NCI-H187 (cell line): Measurements from ENCODE around the gene ANKS6.

Experiments used
- DNase-seq, 2 experiments: peaks; one replicate each; lab custom pipeline; 2025; lab: John Stamatoyannopoulos, UW

Gene ANKS6

DNA sequence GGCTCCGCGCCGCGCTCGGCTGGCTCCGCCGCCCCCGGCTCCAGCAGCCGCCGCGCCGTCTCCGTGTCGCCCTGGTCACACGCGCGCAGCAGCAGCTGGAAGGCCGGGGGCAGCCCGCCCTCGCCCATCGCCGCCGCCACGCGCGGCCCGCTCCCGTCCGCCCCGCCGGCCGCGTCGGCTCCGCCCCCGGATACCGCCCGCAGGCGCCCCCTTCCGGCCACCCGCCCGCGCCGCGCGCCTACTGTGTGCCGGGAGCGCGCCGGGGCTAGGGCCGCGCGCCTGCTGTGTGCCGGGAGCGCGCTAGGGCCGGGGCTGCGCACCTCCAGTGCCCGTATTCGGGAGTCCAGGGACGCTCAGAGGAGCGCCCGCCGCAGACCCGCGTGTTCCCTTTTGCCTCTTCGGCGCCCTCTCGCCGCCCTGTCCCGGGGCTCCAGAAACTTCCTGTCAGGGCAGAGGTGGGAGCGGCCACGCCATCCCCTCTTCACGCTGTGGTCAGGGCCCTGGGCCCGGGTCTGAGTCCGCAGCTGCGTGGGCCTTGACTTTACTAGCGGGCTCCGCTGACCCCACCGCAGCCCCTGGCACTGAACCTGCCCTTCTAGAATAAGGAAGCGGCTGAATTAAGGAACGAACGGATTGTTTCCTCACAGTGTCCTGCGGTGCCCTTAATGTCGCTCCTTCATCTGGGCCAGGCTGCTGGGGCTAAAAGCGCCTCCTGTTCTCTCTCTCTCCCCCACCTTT is at the start of gene ANKS6:
Gene ANKS6, minus strand, starts transcription at position 192 of the 738 bp plus-strand sequence. Its CDS starts 64 bp downstream, at position 128.
- DNase-seq: no peak

DNA sequence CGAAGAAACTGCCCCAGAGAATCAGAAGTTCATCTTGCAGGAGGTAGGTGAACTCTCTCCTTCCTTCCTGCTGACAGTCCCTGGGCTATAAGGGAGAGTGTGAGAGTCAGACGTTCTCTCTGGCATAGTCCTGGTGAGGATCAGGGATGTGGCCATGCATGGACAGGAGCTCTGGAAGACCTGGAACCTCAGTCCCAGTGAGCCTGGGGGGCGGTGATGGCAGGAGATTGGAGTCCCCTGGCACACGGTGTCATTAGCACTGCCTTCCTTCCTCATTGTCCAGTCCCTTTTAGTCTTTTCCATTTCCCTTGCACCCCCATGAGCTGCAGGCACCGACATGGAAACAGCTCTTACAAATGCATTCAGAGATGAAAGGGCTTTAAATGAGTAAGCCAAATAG is 49.7 kb upstream of the ANKS6 start:
- DNase-seq: no peak

DNA sequence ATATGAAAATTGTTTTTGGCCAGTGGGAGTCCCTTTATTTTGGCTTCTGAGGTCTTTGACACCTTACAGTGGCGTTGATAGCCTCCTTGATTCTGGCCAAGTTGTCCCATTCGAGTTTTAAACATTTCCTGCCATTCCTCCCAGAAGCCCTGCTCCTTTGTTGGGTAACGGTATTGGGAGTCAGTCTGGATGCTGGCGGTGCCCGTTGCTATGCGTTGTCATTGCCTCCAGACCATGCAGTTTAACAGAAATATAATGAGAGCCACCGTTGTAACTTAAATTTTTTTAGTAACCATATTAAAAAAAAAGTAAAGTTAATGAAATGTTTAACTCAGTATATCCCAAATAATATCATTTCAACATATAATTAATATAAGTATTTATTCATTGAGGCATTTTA is 46.2 kb upstream of the ANKS6 start:
- no peak for DNase-seq

DNA sequence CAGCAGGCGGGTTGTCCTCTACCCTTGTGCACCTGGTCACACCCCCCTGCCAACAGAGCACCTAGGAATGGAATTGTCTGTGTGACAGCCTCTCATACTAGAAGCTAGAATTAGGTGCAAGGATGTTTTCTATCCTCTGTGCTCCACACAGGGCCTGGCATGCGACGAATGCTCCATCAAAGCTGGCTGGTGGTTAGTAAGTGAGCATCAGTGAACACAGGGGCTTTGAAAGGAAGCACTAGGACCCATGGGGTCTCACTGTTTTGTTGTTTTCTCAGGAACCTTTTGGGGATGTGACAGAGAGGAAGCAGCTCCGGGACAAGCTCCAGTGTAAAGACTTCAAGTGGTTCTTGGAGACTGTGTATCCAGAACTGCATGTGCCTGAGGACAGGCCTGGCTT is 43.4 kb upstream of the ANKS6 start:
- DNase-seq: no peak

DNA sequence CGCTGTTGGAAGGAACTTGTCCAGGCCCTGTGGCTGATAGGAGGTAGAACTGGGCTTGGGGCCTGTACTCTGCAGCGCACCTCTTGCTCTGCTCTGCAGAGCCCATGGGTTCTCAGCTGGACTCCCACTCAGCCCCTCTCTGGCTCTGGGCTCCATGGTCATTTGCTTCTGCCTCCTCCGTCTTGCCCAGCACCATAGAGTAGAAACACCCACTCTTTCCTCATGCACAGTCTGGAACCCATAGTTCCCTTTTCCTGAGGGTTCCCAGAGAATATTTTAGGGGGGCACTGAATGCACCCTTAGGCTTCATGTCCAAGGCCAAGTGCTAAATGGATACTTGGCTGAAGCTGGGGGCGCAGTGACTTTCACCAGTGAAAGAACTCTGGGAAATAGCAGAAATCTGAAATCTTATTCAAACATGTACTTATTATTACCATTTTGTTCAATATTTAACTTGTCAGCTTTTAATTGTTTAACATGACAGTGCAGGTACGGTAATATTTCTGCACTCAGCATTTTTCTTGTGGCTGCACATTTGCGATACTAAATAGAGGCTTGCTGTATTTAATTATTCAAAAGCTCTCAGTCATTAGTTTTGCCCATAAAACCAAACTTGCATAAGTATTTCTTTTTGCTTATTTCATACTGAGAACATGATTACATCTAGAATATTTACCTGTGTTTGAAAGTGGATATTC is 42.7 kb upstream of the ANKS6 start:
- DNase-seq: no peak

DNA sequence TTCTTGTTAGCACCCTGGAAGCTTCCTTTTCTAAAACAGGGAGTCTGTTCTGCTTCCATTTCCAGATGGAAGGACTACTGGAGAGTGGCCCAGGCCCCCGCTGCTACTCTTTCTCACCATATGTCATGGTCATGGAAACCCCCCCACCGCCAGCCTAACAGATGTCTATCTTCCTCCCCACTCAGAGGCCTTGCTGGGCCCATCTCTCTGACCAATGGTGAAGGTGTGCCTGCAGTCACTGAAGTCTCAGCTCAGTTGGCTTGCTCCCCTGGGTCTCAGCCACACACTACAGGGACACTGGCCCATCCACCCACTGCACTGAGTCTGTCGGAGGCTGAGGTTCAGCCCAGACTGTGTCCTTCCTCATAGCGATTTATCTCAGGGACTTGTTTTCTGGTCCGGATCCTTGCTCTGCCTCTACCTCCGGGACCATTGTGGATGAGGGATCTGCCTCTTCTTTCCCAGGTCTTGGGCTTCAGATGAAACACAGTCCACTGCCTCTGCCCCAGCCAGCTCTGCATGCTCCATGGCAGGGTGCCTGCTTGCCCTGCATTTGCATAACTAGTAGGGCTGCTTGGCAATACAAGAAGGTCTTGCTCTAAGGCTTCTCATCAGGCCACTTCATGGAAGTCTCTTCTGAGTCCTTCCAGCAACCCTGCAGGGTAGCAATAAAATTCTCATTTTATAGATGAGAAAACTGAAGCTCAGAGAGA is 42.0 kb upstream of the ANKS6 start:
- DNase-seq: no peak

DNA sequence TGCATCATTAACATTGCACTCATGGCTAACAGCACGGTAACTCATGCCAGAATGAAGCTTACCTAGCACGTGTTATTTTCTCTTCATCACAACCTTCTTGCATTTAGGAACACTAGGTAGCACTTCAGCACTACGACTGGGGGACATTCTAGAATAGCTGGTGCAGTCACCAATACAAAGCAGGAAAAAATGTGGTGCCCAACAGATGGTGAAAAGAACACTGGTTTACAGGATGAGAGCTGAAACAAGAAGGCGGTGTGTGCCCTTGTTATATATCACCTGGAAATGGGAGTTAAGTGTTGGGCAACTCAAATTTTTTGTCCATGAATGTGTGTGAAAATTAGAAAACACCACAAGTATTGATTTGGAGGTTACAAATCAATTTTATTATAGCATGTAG is 41.2 kb upstream of the ANKS6 start:
- DNase-seq: no peak

DNA sequence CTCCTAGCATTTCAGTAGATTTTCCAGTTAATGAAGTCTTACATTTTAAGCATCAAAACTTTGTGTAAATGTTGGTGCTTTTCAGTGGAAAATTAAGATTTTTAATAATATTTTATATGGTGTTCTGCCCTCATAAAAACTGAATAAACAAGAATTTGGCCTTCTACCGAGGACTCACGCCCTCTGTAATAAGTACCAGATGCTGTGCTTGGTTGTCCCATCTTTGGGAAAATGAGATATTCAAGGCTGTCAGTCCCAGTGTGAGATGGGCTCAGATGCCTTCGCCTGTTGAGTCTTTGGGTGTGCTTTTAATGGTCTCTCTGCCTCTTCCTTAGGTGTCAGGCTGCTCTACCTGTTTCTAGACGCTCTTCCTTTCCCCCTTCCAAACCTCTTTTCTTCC is 39.9 kb upstream of the ANKS6 start:
- DNase-seq: no peak

DNA sequence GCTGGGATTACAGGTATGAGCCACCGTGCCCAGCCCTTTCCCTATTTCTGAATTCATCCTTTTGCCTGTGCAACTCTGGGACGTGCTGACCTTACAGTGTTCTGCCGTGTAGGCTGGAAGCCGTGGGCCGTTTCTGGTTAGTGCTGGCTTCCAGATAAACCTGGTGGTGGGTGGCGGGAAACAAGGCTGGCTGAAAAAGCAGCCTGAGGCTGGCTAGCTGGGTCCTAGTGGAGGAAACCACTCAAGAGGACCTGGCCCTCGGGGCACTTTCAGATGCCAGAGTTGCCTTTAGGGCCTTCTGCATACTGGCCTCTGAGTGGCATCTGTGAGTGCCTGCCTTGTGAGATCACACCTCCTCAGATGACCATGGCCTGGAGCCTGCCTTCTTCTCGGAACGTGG is 38.0 kb upstream of the ANKS6 start:
- DNase-seq: no peak

DNA sequence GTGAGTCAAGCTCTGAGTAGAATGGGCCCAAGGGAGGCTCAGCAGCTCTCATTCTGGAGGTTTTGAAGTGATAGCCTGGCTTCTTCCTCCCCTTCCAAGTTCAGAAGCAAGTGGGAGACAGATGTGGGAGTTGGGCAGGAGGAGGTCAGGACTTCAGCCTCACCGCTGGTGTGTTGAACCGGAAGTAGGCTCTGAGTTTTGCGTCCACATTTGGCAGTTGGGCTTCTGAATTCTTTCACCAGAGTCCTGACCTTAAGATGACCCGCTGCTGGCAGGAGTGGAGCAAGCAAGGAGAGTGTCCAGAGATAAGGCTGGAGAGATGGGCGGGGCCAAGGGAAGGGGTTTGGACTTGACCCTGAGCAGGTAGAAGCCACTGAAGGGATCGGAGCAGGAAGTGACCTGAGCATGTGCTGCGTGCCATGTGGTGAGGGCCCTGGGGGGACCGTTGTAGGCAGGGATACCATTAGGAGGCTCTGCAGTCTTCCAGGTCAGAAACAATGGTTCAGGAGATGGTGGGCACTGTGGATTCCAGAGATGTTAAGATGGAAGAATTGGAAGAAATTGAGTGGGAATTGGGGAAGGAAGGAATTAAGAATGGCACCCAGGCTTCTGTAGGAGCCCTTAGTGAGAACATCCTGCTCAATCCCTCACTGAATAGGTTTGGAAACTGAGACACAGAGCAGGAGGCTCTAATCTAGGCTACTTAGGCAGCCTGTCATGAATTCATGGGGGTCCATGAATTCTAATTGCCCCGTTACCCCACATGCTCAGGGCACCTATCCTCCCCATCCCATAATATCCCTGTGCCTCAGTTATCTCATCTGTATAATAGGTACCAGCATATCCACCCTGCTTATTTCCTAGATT is 37.0 kb upstream of the ANKS6 start:
- no peak for DNase-seq

DNA sequence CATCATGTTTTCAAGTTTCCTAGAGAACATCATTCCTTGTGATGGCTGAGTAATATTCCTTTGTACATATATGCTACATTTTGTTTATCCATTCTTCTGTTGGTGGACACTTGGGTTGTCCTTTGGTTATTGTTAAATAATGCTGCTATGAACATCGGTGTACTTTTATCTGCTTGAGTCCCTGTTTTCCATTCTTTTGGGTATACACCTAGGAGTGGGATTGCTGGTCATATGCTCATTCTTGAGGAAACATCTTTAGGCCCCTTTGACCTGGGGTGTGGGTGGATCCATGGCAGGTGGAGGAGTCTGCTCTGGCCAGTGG is 36.4 kb upstream of the ANKS6 start:
- no peak for DNase-seq

DNA sequence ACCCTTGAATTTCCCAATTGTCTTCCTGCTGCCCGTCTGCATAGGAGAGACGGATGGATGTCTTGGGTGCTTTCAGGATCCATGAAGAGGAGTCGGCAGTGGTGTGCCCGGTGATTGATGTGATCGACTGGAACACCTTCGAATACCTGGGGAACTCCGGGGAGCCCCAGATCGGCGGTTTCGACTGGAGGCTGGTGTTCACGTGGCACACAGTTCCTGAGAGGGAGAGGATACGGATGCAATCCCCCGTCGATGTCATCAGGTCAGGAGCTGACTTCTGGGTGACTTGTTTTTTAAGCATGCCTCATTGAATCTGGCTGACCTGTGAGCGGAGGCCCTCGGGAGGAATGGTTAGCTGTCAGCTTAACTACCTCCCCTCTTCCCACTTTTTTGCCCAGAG is 35.3 kb upstream of the ANKS6 start:
- no peak for DNase-seq

DNA sequence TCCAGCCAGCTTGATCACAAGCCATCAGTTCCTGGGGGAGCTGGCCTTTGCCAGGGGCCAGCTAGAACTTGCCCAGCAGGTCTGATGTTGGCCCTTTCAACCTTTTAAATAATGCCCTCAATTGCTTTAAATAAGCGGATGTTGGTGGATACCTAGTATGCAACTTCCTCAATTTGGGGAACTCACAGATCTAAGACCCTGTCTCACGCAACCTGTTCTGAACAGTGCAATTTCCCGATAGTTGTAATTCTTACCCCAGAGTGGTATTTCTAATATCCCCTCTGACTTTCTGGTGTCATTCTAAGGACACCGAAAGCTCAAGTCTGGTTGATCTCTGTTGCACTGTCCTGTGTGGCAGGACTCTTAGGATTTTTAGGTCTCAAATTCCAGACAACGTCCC is 34.2 kb upstream of the ANKS6 start:
- no peak for DNase-seq

DNA sequence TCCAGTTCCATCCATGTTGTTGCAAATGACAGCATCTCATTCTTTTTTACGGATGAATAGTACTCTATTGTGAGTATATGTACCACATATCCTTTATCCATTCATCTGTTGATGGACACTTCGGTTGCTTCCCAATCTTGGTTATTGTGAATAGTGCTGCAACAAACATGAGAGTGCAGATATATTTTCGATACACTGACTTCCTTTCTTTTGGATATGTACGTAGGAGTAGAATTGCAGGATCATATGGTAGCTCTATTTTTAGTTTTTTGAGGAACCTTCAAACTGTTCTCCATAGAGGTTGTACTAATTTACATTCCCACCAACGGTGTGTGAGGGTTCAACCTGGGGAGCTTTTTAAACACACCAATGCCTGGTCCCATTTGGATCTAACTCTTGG is 33.4 kb upstream of the ANKS6 start:
- DNase-seq: no peak

DNA sequence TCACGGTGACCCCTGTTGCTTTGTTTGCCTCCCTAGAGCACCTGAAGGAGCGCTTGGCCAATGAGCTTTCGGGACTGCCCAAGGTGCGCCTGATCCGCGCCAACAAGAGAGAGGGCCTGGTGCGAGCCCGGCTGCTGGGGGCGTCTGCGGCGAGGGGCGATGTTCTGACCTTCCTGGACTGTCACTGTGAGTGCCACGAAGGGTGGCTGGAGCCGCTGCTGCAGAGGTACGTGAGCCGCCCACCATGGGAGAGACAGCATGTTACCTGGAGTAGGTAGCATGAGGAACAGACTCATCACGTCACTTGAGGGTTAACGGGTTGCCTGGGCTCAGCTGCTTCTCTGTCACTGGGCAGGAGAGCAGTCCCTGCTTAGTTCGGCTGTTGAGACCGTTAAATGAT is 30.4 kb upstream of the ANKS6 start:
- DNase-seq: no peak

DNA sequence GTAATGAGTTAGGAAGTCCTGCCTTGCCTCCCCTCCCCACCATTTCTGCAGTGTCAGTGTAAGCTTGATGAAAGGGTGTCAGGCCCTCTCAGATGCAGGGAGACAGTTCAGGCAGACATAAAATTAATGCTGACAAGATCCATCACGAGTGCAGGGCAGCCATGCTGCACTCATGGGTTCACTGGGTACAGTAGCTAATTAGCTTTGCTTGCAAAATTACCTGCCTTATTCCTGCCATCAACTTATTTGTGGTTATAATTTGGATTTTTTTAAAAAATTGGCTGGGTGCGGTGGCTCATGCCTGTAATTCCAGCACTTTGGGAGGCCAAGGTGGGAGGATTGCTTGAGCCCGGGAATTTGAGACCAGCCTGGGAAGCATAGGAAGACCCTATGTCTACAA is 29.1 kb upstream of the ANKS6 start:
- no peak for DNase-seq

DNA sequence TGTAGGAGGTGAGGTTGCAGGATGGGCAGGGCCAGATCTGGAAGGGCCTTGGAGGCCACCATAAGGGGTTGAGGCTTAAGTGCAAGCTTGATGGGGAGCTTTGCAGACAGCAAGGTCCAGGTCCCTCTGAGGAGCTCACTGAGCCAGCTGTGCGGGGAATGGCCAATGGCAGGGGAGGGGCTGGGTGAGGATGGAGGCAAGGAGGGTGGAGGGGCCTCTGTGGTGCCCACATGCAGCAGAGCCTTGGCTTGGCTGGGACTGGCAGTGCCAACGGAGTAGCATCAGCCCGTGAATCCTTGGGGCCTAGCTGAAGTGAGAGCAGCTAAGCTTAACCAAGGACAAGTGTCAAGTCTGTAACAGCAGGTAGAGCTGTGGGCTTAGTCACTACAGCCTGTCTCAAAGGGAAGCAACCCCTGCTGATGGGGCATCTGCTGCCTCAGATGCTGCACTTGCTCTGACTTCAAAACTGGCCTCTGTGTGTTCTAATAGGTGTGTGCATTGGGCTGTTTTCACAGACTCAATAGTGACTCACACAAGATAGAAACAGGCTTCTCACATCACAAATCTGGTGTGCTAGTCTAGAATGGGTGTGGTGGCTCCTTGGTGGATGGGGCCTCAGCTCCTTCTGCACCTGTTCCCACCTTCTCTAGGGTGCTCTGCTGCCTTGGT is 27.4 kb upstream of the ANKS6 start:
- DNase-seq: no peak

DNA sequence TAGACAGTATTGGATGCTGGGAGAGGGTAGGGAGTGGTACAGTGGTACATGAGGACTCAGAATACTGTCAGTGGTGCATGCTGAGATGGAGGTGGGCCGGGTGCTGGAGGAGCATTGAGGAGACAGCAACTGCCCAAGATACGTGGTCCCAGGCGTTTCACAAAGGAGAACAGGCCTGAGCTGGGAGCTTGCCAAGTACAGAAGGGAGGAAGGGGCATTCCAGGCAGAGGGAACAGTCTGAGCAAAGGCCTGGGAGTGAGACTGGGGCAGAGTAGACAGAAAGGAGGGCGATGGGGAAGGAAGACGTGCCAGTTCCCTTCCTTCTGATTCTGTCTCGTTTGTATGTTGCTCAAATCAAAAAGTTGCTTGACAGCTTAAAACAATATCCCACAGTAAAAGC is 26.3 kb upstream of the ANKS6 start:
- DNase-seq: no peak

DNA sequence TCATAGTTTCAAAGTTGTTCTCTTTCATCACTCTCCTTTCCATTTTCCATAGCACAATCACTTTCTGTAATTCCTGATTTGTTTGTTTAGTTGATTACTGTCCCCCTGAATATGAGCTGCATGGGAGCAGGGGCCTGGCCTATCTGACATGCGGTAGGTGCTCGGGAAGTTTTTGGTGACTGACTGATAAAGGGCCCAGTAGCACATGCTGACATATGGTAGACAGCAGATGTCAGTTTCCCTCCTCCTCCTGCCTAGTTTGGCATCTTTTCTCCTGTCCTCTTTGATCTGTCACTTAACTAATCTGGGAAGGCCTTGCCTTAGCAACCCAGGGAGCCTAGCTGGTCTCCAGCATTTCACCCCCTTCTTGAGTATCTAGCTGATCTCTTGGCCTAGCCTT is 25.5 kb upstream of the ANKS6 start:
- no peak for DNase-seq

DNA sequence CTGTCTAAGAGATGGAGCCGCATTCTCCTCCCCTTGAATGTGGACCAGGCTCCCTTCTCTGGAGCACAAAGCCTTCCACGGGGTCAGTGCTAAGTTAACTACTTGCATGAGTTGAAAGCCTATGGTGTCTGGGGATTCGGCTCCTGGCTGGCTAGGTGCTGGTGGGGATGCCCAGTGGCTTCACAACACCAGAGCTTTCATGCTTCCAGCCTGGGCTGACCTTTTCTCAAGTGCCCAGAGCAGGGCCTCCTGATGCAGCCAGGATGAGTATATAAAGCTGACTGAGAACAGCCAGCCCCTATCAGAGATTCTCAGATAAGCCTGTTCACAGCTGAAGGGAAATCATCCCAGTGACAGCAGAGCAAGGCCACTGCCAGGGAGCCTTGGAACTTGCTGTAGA is 22.9 kb upstream of the ANKS6 start:
- DNase-seq: no peak

DNA sequence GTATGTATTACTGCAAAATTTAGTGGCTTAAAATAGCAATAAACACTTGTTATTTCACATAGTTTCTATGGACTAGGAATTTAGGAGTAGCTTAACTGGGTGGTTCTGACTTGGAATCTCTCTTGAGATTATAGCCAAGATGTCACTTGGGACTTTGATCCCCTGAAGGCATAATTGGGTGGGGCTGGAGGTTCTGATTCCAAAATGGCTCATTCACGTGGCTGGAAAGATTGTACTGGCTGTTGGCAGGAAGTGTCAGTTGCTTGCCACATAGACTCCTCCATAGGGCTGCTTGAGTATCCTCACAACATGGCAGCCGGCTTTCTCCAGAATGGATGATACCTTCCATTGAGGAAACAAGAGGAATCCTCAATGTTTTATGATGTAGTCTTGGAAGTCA is 22.4 kb upstream of the ANKS6 start:
- no peak for DNase-seq

DNA sequence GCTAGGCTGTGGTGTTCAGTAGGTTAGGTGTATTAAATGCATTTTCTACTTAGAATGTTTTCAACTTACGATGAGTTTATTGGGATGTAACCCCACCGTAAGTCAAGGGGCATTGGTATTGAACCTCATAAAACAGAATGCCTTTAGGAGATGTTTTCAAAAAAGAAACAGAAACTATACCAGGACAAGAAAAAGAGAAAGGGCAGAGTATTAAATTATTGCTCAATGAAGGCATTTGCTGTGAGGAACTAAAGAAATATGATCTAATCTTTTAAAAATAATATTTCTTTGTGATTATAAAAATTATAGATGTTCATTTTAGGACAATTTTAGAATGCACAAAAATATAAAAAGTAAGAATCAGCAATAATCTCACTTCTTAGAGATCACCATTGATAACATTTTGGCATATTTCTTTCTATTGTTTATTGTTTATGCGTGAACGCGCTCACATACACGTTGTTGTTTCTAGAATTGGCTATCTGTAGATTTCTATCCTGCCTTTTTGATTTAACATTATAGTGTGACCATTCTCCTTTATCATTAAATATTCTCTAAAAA is 19.1 kb upstream of the ANKS6 start:
- DNase-seq: no peak
